Trophoblast cell (in vitro differentiated cells and primary cell): Measurements from ENCODE around the gene FRMD1.
A peak's percentile ranks its signal among the peaks of the same experiment; 100 is the strongest.

Source experiments
- DNase-seq, 2 donors: peaks; one replicate each; pipeline ENCODE4 v3.0.0-alpha.2; 2016
- H2AFZ ChIP-seq: 2 replicates; pipeline ENCODE4 v1.6.1; 2013; ENCODE audit warnings: low read length, moderate library complexity, mild to moderate bottlenecking; ENCODE audit not compliant: insufficient read depth, poor library complexity
- H2AK5ac ChIP-seq: 2 replicates; pipeline ENCODE4 v1.6.1; 2013; ENCODE audit warnings: mild to moderate bottlenecking, low read length
- H2BK120ac ChIP-seq: 2 replicates; pipeline ENCODE4 v1.6.1; 2013; ENCODE audit warnings: low read length, mild to moderate bottlenecking, moderate library complexity; ENCODE audit not compliant: insufficient read depth, poor library complexity
- H2BK12ac ChIP-seq: 2 replicates; pipeline ENCODE4 v1.6.1; 2013; ENCODE audit warnings: mild to moderate bottlenecking, low read length, moderate library complexity
- H2BK5ac ChIP-seq: 2 replicates; pipeline ENCODE4 v1.6.1; 2013; ENCODE audit warnings: low read length, low read depth, moderate library complexity, mild to moderate bottlenecking; ENCODE audit not compliant: poor library complexity
- H3K14ac ChIP-seq: 2 replicates; pipeline ENCODE4 v1.6.1; 2013; ENCODE audit warnings: mild to moderate bottlenecking, low read length
- H3K18ac ChIP-seq: 2 replicates; pipeline ENCODE4 v1.6.1; 2013; ENCODE audit warnings: mild to moderate bottlenecking, low read length
- H3K23ac ChIP-seq: 2 replicates; pipeline ENCODE4 v1.6.1; 2013; ENCODE audit warnings: low read length
- H3K27ac ChIP-seq: 2 replicates; pipeline ENCODE4 v1.5.1; 2013; ENCODE audit warnings: low read depth, mild to moderate bottlenecking, inconsistent platforms, low read length, moderate library complexity
- H3K27me3 ChIP-seq: 2 replicates; pipeline ENCODE4 v1.6.1; 2013; ENCODE audit warnings: inconsistent platforms, mild to moderate bottlenecking, low read length, moderate library complexity; ENCODE audit not compliant: insufficient read depth
- H3K36me3 ChIP-seq, 2 experiments: 1 replicate in 1 of 2; 2 replicates in 1 of 2; pipeline ENCODE4 v1.6.1; 2013; ENCODE audit warnings: low read length in 2 of 2, mild to moderate bottlenecking in 2 of 2, moderate library complexity in 1 of 2; ENCODE audit not compliant: insufficient read depth in 2 of 2, control insufficient read depth in 1 of 2
- H3K4ac ChIP-seq: 2 replicates; pipeline ENCODE4 v1.6.1; 2013; ENCODE audit warnings: low read depth, mild to moderate bottlenecking, low read length, moderate library complexity
- H3K4me1 ChIP-seq, 2 experiments: 1 replicate in 1 of 2; 2 replicates in 1 of 2; pipeline ENCODE4 v1.6.1; 2013; ENCODE audit warnings: low read length in 2 of 2, mild to moderate bottlenecking in 2 of 2, moderate library complexity in 1 of 2; ENCODE audit not compliant: insufficient read depth in 2 of 2, control insufficient read depth in 1 of 2
- H3K4me2 ChIP-seq: 2 replicates; pipeline ENCODE4 v1.6.1; 2013; ENCODE audit warnings: inconsistent platforms, mild to moderate bottlenecking, low read length, moderate library complexity
- H3K4me3 ChIP-seq: 2 replicates; pipeline ENCODE4 v1.5.1; 2013; ENCODE audit warnings: mild to moderate bottlenecking, low read depth, low read length, inconsistent platforms
- H3K79me1 ChIP-seq: one replicate; pipeline ENCODE4 v1.6.1; 2013; ENCODE audit warnings: low read length
- H3K79me2 ChIP-seq: 2 replicates; pipeline ENCODE4 v1.6.1; 2013; ENCODE audit warnings: low read length, mild to moderate bottlenecking; ENCODE audit not compliant: control insufficient read depth, insufficient read depth, poor library complexity
- H3K9ac ChIP-seq: 2 replicates; pipeline ENCODE4 v1.6.1; 2013; ENCODE audit warnings: mild to moderate bottlenecking, low read length
- H3K9me3 ChIP-seq: 2 replicates; pipeline ENCODE4 v1.6.1; 2013; ENCODE audit warnings: low read depth, mild to moderate bottlenecking, control low read depth, inconsistent platforms, low read length; ENCODE audit not compliant: insufficient read depth
- H4K12ac ChIP-seq: 2 replicates; pipeline ENCODE4 v1.6.1; 2013; ENCODE audit warnings: low read depth, mild to moderate bottlenecking, low read length, moderate library complexity
- H4K8ac ChIP-seq: 2 replicates; pipeline ENCODE4 v1.6.1; 2013; ENCODE audit warnings: low read depth, mild to moderate bottlenecking, low read length, moderate library complexity
- H4K91ac ChIP-seq: one replicate; pipeline ENCODE4 v1.6.1; 2013; ENCODE audit warnings: low read depth, mild to moderate bottlenecking, low read length, moderate library complexity
- WGBS: extraction: QIAGEN DNeasy Blood & Tissue Kit; methylation state at CpG from one replicate; pipeline ENCODE4 v1.1.7; 2013; ENCODE audit warnings: missing lambda C conversion rate; ENCODE audit not compliant: insufficient read length, insufficient coverage; ENCODE audit errors: extremely low coverage; 5-methylcytosine and 5-hydroxymethylcytosine counted together

The FRMD1 gene

DNA sequence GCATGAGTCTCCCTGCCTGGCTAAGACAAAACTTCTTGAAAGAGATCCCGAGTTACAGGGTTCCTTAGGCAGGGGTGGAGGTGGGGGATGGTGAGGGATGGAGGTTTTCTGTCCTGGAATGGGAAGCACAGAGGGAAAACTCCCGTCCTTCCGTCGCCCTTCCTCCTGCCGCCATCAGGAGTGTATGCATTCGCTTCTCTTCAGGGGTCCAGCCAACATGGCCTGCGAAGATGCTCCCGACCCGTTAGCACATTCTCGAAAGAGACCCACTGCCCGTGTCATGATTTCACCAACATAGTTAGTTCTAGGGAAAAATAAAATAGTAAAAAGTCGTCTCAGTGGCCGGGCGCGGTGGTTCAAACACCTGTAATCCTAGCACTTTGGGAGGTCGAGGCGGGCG, 44.5 kb downstream of the FRMD1 start:
- Histone ChIP-seq H2AK5ac (no peak overlapping the region), H3K79me1 (peaks cover 3% of the 10 kb centered on the region), H2AFZ (no peak overlapping the region), H3K36me3 (no peaks in the 10 kb centered on the region), H2BK120ac (no peak overlapping the region), H3K9ac (no peak overlapping the region), H3K27me3 (no peaks in the 10 kb centered on the region), H3K4me1 (peaks cover 5 to 20% of the 10 kb centered on the region in 2 experiments), H2BK12ac (no peak overlapping the region), H3K9me3 (peaks cover 8% of the 10 kb centered on the region), H4K12ac (no peak overlapping the region), H4K91ac (no peak overlapping the region), H4K8ac (no peak overlapping the region), H3K18ac (no peak overlapping the region), H3K23ac (no peak overlapping the region), H3K79me2 (no peaks in the 10 kb centered on the region), H3K14ac (no peak overlapping the region), H3K4me3 (no peak overlapping the region), H3K4ac (no peak overlapping the region), H3K27ac (no peak overlapping the region), H2BK5ac (no peak overlapping the region), H3K4me2 (no peak overlapping the region)
- no peak for DNase-seq
- WGBS: no CpG with 5 or more reads among the region's 18 CpGs

DNA sequence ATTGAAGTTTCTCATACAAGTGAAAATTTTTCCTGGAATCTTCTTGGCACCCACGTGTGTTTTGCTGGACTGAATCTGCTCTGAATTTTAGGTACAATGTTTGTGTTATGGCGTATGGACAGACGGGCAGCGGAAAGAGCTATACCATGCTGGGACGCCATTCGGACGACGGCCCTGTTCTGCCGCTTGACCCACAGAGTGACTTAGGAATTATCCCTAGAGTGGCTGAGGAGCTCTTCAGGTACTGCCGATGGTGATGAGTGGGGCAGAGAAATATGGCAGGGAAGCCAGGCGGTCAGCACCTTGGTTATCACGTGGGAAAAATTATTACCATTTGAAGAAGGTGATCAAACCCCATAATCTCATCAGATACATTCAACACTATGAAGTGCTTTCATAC, 45.2 kb downstream of the FRMD1 start:
- H3K9me3 ChIP-seq: peaks cover 5% of the 10 kb centered on the region
- H3K4me1 ChIP-seq: peaks cover 5 to 23% of the 10 kb centered on the region in 2 experiments
- H2BK12ac ChIP-seq: no peak overlapping the region
- H3K79me1 ChIP-seq: peaks cover 3% of the 10 kb centered on the region
- H2AK5ac ChIP-seq: no peak overlapping the region
- DNase-seq: no peak
- H4K12ac ChIP-seq: no peak overlapping the region
- no peak overlapping the region for H2AFZ ChIP-seq
- no peaks in the 10 kb centered on the region for H3K27me3 ChIP-seq
- no peak overlapping the region for H3K18ac ChIP-seq
- H3K4ac ChIP-seq: no peak overlapping the region
- no peak overlapping the region for H3K23ac ChIP-seq
- H3K14ac ChIP-seq: no peak overlapping the region
- no peak overlapping the region for H3K27ac ChIP-seq
- no peak overlapping the region for H2BK120ac ChIP-seq
- no peak overlapping the region for H2BK5ac ChIP-seq
- H3K36me3 ChIP-seq: no peaks in the 10 kb centered on the region
- no peak overlapping the region for H4K91ac ChIP-seq
- H3K79me2 ChIP-seq: no peaks in the 10 kb centered on the region
- no peak overlapping the region for H3K4me2 ChIP-seq
- H3K9ac ChIP-seq: no peak overlapping the region
- no peak overlapping the region for H4K8ac ChIP-seq
- H3K4me3 ChIP-seq: no peak overlapping the region
- WGBS: no CpG with 5 or more reads among the region's 12 CpGs

DNA sequence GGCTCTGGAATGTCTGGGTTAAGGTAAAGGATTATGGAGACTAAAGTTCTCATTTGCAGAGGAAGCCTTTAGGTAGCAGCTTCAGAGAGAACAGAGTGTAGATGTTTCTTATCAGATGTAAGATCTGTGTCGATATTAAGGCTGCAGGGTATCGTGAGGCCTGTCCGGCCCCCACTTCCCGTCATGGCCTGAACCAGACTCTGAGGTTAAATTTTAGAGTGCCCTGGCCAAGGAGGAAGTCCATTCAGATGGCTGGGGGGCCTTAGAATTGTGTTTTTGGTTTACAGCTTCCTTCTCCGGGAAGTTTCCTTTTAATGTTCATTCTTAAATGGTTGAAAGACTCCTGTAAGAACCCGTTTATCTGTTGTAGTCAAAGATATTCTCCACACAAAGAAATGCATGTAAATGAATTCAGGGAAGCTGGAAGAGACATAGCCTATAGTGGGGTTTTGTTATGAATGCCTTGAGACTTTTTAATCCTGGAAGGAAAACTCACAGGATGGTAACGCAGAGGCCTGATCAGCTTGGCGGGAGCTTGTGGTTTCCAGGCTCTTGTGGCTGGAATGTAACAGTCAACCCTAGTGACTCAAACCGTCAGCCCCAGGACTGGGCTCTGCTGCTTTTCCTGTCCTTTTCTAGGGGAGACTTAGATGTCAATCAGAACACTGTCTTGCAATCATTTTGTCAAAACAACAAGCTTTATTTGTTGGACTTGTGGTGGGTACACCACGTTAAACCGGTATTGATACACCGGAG, 46.8 kb downstream of the FRMD1 start:
- WGBS: no CpG with 5 or more reads among the region's 12 CpGs
- peaks cover 2% of the 10 kb centered on the region for H3K9me3 ChIP-seq
- H3K27me3 ChIP-seq: no peaks in the 10 kb centered on the region

DNA sequence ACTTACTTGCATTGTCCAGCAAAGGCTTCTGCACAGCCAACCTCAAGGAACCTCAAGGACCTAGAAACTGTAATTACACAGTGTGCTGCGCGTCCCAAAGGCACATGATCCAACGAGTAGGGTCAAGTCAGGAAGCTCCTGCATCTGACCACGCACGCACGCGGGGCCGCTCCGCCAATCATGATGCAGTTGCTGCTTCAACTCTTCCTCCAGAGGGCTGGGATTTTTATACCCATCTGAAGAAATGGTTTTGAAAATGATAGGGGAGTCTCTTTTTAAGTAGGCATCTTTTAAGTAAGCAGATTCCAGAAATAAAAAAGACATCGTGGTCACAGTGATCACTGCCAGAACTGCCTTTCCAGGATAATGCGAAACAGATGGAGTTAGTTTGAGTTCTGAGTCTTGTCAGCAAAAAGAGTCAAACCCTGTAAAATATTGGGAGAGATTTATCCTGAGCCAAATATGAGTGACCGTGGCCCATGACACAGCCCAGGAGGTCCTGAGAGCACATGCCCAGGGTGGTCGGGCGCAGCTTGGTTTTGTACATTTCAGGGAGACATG, 47.5 kb downstream of the FRMD1 start:
- Histone ChIP-seq H3K9ac (no peak overlapping the region), H3K14ac (no peak overlapping the region), H3K27me3 (no peaks in the 10 kb centered on the region), H3K18ac (no peak overlapping the region), H2BK120ac (no peak overlapping the region), H2BK5ac (no peak overlapping the region), H3K4me1 (peaks cover 5 to 23% of the 10 kb centered on the region in 2 experiments), H3K27ac (peak overlapping the region; percentile 68), H4K91ac (peak overlapping the region; percentile 49), H3K4me3 (no peak overlapping the region), H4K12ac (no peak overlapping the region), H3K79me2 (no peaks in the 10 kb centered on the region), H2AK5ac (no peak overlapping the region), H3K4ac (no peak overlapping the region), H2BK12ac (no peak overlapping the region), H3K36me3 (no peaks in the 10 kb centered on the region), H3K4me2 (peak overlapping the region; percentile 24), H3K23ac (no peak overlapping the region), H3K9me3 (peaks cover 2% of the 10 kb centered on the region), H2AFZ (no peak overlapping the region), H4K8ac (no peak overlapping the region), H3K79me1 (peaks cover 3% of the 10 kb centered on the region)
- WGBS: no CpG with 5 or more reads among the region's 14 CpGs
- no peak for DNase-seq

More for the DNA sequence above, 46.8 kb downstream of the FRMD1 start:
- H3K4me2 ChIP-seq: no peak overlapping the region
- no peak overlapping the region for H3K9ac ChIP-seq
- peaks cover 3% of the 10 kb centered on the region for H3K79me1 ChIP-seq
- no peak overlapping the region for H3K14ac ChIP-seq
- no peak overlapping the region for H4K12ac ChIP-seq
- H4K8ac ChIP-seq: no peak overlapping the region
- peak overlapping the region; percentile 30 for H2BK5ac ChIP-seq
- no peak overlapping the region for H2BK12ac ChIP-seq
- no peaks in the 10 kb centered on the region for H3K79me2 ChIP-seq
- H3K23ac ChIP-seq: no peak overlapping the region
- no peak overlapping the region for H3K4me3 ChIP-seq
- H3K27ac ChIP-seq: peak overlapping the region; percentile 68
- H2AK5ac ChIP-seq: no peak overlapping the region
- no peak overlapping the region for H3K18ac ChIP-seq
- H2AFZ ChIP-seq: no peak overlapping the region
- no peak for DNase-seq
- no peak overlapping the region for H3K4ac ChIP-seq
- H3K36me3 ChIP-seq: no peaks in the 10 kb centered on the region
- peak overlapping the region; percentile 49 for H4K91ac ChIP-seq
- H2BK120ac ChIP-seq: no peak overlapping the region
- H3K4me1 ChIP-seq: peaks cover 5 to 23% of the 10 kb centered on the region in 2 experiments
